Pancreas (tissue), 10 donors: ENCODE data around the gene CTDP1. TPM values are rescaled to one million over a fixed set of nuclear protein-coding genes. Genes with fewer than 3 reads are reported as not detected.

Source experiments
- ATAC-seq, 4 donors: fragments of 200-7000 bp; cut with Tn5 transposase; one replicate each; pipeline versions ENCODE4 v1.8.0 to v1.9.1; 2020; ENCODE audit warnings: mild to moderate bottlenecking in 4 of 4, moderate library complexity in 4 of 4
- DNase-seq, 6 donors: peaks; one replicate each; pipeline ENCODE4 v3.0.0-alpha.2; 2020
- FAIRE-seq: peaks from 2 replicates; lab custom pipeline; 2012; peaks lifted over from hg19 to GRCh38; lab: Jason Lieb, UNC
- H3K27ac ChIP-seq, 4 donors: fragments of 200-600 bp; sonication (generic); 1 replicate in 3 of 4; 2 replicates in 1 of 4; pipeline versions ENCODE4 v1.5.0 to v1.8.0; 2020
- H3K27me3 ChIP-seq, 4 donors: fragments of 200-600 bp; one replicate each; pipeline ENCODE4 v1.8.0; 2021
- H3K36me3 ChIP-seq, 3 donors: fragments of 200-600 bp; sonication (generic) in 1 of 3; one replicate each; pipeline versions ENCODE4 v1.5.0 to v1.8.0; 2020 to 2021
- H3K4me1 ChIP-seq, 3 donors: fragments of 200-600 bp; one replicate each; pipeline ENCODE4 v1.8.0; 2021
- H3K4me3 ChIP-seq, 4 donors: fragments of 200-600 bp; sonication (generic) in 2 of 4; one replicate each; pipeline versions ENCODE4 v1.5.0 to v1.8.0; 2020 to 2021
- H3K9me3 ChIP-seq, 4 donors: fragments of 200-600 bp; one replicate each; pipeline ENCODE4 v1.8.0; 2021
- WGBS, 2 donors: extraction: QIAGEN DNeasy Blood & Tissue Kit; methylation state at CpG; one replicate each; pipeline ENCODE4 v1.1.7; 2013; 5-methylcytosine and 5-hydroxymethylcytosine counted together
- intact Hi-C, 3 donors: fragments of 100-400 bp; cut with DNase I; formaldehyde crosslinking; loops; one replicate each; pipeline versions ENCODE4 v1.11.1 to v1.14.2; 2022
- polyA plus RNA-seq, 2 donors: library from polyadenylated mRNA; stranded (reverse); fragments of 200-250 nt; gene quantifications; one replicate each; pipeline ENCODE4 v1.2.3, GENCODE V29; 2013
- total RNA-seq, 6 donors: library from RNA; stranded (reverse); fragmentation: NEBNext Ultra II Directional in 4 of 6; extraction: Animal tissue kit (Norgen Biotek cat#: 25700) in 4 of 6; gene quantifications; one replicate each; pipeline versions ENCODE4 v1.2.1 to v1.2.4, GENCODE V29; 2021 to 2023
- TF ChIP-seq, protein P1 (sequence below), 4 donors: fragments of 200-600 bp; sonication (generic) in 3 of 4; IDR thresholded peaks; one replicate each; pipeline versions ENCODE4 v1.5.0 to v1.8.0; 2021; ENCODE audit warnings: antibody characterized with exemption in 4 of 4
- donor health status: healthy with polysubstance abuse.
- donor health status: DM: no; HTN: no; CAD: no; lungs with moderate emphysema.
- donor health status: DM: no; HTN: no; CAD: no.
- donor health status: control.
- donor health status: control.
- donor health status: Bipolar disorder and iron deficiency.
- donor health status: DM: yes; HTN: yes; CAD: no.
- donor health status: DM: no; HTN: no; CAD: no.
- donor health status: DM: no; HTN: no; CAD: no.
- donor health status: DM: yes; HTN: yes; CAD: no.

The CTDP1 gene
- total and polyA plus RNA-seq, 8 donors = 9.8 to 14.4 (median 10.5) TPM

DNA sequence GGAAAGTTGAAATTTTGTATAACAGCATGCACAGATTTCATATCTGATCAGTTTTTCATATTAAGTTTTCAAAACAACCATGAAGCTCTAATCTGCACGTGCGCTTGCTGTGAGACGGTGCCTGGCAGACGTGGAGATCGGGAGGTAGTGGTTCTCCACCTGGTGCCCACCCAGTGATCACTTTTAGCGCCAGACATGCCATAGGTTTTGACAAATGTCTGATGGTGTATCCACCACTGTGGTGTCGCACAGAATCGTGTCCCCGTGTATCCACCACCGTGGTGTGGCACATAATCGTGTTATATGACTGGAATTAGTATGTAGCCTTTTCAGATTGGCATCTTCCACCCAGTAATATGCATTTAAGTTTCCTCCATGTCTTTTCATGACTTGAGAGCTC is 77.2 kb downstream of the CTDP1 start:
- no peak for FAIRE-seq
- H3K27me3 ChIP-seq = no peaks in the 10 kb centered on the region
- TF ChIP-seq, protein P1, sequence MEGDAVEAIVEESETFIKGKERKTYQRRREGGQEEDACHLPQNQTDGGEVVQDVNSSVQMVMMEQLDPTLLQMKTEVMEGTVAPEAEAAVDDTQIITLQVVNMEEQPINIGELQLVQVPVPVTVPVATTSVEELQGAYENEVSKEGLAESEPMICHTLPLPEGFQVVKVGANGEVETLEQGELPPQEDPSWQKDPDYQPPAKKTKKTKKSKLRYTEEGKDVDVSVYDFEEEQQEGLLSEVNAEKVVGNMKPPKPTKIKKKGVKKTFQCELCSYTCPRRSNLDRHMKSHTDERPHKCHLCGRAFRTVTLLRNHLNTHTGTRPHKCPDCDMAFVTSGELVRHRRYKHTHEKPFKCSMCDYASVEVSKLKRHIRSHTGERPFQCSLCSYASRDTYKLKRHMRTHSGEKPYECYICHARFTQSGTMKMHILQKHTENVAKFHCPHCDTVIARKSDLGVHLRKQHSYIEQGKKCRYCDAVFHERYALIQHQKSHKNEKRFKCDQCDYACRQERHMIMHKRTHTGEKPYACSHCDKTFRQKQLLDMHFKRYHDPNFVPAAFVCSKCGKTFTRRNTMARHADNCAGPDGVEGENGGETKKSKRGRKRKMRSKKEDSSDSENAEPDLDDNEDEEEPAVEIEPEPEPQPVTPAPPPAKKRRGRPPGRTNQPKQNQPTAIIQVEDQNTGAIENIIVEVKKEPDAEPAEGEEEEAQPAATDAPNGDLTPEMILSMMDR (IDR thresholded peaks at IDR 0.05) = no peak
- ATAC-seq = no peak
- H3K9me3 ChIP-seq = no peaks in the 10 kb centered on the region
- peaks cover 3 to 24% (median 13%) of the 10 kb centered on the region in 3 donors for H3K36me3 ChIP-seq
- H3K27ac ChIP-seq = no peak overlapping the region
- intact Hi-C loops = no loop called here
- peak in 1 of 6 donors; percentile 9 for DNase-seq
- 94 to 98% methylated on average over 11 of the region's 11 CpGs for WGBS, 2 donors
- H3K4me3 ChIP-seq = no peak overlapping the region
- H3K4me1 ChIP-seq = no peaks in the 10 kb centered on the region

DNA sequence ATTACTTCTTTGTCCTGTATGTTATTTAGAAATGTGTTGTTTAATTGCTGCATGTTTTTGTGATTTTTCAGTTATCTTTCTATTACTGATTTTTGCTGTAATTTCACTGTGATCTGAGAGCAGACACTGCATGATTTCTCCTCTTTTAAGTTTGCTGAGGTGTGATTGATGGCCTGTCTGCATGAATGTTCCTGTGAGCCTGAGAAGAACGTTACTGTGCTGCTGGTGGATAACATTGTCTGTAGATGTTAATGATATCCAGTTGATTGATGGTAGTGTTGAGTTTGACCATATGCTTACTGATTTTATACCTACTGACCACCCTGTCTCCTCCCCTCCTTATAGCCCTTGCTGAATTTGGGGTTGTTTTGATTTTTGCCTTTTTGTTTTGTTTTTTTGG is 80.7 kb downstream of the CTDP1 start:
- Histone ChIP-seq H3K27ac (no peak overlapping the region), H3K36me3 (peaks cover 0 to 1% (median 0%) of the 10 kb centered on the region in 3 donors), H3K4me3 (no peak overlapping the region), H3K4me1 (no peaks in the 10 kb centered on the region), H3K27me3 (no peaks in the 10 kb centered on the region), H3K9me3 (no peaks in the 10 kb centered on the region)
- WGBS, 2 donors = 18 to 22% methylated on average over 1 of the region's 1 CpG
- FAIRE-seq = no peak
- no peak for DNase-seq
- intact Hi-C loops = no loop called here
- TF ChIP-seq, protein P1 (IDR thresholded peaks at IDR 0.05) = no peak
- no peak for ATAC-seq

DNA sequence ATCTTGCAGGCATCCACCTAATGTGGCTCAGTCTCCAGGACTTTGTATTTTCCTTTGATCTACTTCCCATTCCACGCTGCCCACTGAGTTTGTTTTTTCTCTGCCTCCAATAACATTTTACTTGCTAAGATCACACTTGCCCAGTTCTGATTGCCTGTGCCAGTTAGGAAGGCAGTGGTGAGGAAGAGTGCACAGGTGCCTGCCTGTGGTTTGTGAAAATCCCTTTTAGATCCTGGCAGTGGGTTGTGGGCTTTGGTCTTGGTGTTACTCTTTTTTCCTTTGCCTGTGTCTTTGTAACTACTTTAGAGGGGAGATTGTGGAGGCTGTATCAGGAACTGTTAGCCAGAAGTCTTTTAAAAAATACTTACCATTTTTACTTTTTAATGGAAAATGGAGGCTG is 81.3 kb downstream of the CTDP1 start:
- no peak for DNase-seq
- ATAC-seq = no peak
- Histone ChIP-seq H3K36me3 (no peaks in the 10 kb centered on the region), H3K4me1 (no peaks in the 10 kb centered on the region), H3K9me3 (no peaks in the 10 kb centered on the region), H3K4me3 (no peak overlapping the region), H3K27me3 (no peaks in the 10 kb centered on the region), H3K27ac (no peak overlapping the region)
- 77 to 91% methylated on average over 1 of the region's 1 CpG for WGBS, 2 donors
- TF ChIP-seq, protein P1 (IDR thresholded peaks at IDR 0.05) = no peak
- intact Hi-C loops = no loop called here
- no peak for FAIRE-seq

DNA sequence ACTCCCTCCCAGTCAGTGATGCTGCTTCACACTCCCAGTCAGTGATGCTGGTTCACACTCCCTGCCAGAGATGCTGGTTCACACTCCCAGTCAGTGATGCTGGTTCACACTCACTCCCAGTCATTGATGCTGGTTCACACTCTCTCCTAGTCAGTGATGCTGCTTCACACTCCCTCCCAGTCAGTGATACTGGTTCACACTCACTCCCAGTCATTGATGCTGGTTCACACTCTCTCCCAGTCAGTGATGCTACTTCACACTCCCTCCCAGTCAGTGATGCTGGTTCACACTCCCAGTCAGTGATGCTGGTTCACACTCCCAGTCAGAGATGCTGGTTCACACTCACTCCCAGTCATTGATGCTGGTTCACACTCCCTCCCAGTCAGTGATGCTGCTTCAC is 83.8 kb downstream of the CTDP1 start:
- DNase-seq (no peak), FAIRE-seq (no peak), ATAC-seq (no peak)
- H3K27ac ChIP-seq = no peak overlapping the region
- H3K9me3 ChIP-seq = no peaks in the 10 kb centered on the region
- H3K36me3 ChIP-seq = no peaks in the 10 kb centered on the region
- H3K27me3 ChIP-seq = no peaks in the 10 kb centered on the region
- no peaks in the 10 kb centered on the region for H3K4me1 ChIP-seq
- intact Hi-C loops = no loop called here
- no peak overlapping the region for H3K4me3 ChIP-seq
- TF ChIP-seq, protein P1 (IDR thresholded peaks at IDR 0.05) = no peak

DNA sequence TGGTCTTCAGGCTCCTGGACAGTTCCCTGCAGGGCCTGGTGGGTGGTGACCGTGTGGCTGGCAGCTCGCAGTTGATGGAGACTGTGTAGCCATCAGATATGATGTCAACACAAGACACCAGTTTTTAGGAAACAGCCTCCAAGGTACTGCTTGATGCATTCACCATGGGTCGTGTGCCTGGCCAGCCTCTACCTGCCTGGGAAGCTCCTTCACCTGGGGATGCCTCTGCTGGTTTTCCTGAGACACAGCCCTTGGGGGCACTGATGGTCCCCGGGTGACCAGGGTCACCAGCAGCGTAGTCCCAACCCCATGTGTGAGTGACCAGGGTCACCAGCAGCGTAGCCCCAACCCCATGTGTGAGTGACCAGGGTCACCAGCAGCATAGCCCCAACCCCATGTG is 84.5 kb downstream of the CTDP1 start:
- DNase-seq = peak in 1 of 6 donors; percentile 17

More for the DNA sequence above, 84.5 kb downstream of the CTDP1 start:
- FAIRE-seq = no peak
- Histone ChIP-seq H3K36me3 (no peaks in the 10 kb centered on the region), H3K27me3 (no peaks in the 10 kb centered on the region), H3K4me1 (no peaks in the 10 kb centered on the region), H3K27ac (no peak overlapping the region), H3K4me3 (no peak overlapping the region), H3K9me3 (no peaks in the 10 kb centered on the region)
- TF ChIP-seq, protein P1 (IDR thresholded peaks at IDR 0.05) = no peak
- no peak for ATAC-seq
- 69 to 80% methylated on average over 5 to 6 of the region's 6 CpGs for WGBS, 2 donors
- intact Hi-C loops = no loop called here
